ENCODE measurements around the gene MSX2.

GRCh38 chr5:174692381-174692780 is 32.0 kb upstream of the MSX2 start:
- TF ChIP-seq REST (IDR thresholded peaks at IDR 0.05; ENCODE audit: insufficient read depth in 1 of 2, low read depth in 2 of 2, low read length in 1 of 2) (no peak), CTCF (IDR thresholded peaks at IDR 0.05) (no peak), TCF7L2 (IDR thresholded peaks at IDR 0.05; ENCODE audit: low read depth, low read length) (no peak), SIN3A (IDR thresholded peaks at IDR 0.05; ENCODE audit: borderline replicate concordance, insufficient read depth, low read depth, low read length) (no peak)
